KMS-11 (cell line): ENCODE results near the gene PTMA.
"Not testable (repeated sequence)": the region's sequence is repeated elsewhere in the genome, so short reads cannot be mapped to it uniquely, and the experiment has no call there.

Experiments used
- H2AFZ ChIP-seq: fragments of 200-600 bp; sonication (generic); 2 replicates; pipeline ENCODE4 v1.6.1; 2016; ENCODE audit warnings: antibody characterized with exemption, mixed run types, low read depth
- H3K27ac ChIP-seq: fragments of 200-600 bp; sonication (generic); 2 replicates; pipeline ENCODE4 v1.6.1; 2016; ENCODE audit warnings: mild to moderate bottlenecking, mixed run types
- H3K27me3 ChIP-seq: fragments of 200-600 bp; sonication (generic); 2 replicates; pipeline ENCODE4 v1.6.1; 2017; ENCODE audit warnings: mild to moderate bottlenecking, low read depth, mixed run types, moderate library complexity; ENCODE audit not compliant: insufficient read depth
- H3K36me3 ChIP-seq: fragments of 200-600 bp; sonication (generic); 2 replicates; pipeline ENCODE4 v1.6.1; 2017; ENCODE audit warnings: mild to moderate bottlenecking, mixed run types; ENCODE audit not compliant: insufficient read depth
- H3K4me1 ChIP-seq: fragments of 200-600 bp; sonication (generic); 2 replicates; pipeline ENCODE4 v1.6.1; 2016; ENCODE audit warnings: mild to moderate bottlenecking, low read depth, mixed run types; ENCODE audit not compliant: poor library complexity, severe bottlenecking
- H3K4me2 ChIP-seq: fragments of 200-600 bp; sonication (generic); 2 replicates; pipeline ENCODE4 v1.7.0; 2016; ENCODE audit warnings: mild to moderate bottlenecking, mixed run types
- H3K4me3 ChIP-seq: fragments of 200-600 bp; sonication (generic); IDR thresholded peaks from 2 replicates; pipeline ENCODE4 v1.6.1; 2017; ENCODE audit warnings: low read depth, low read length, mixed read lengths; ENCODE audit not compliant: insufficient read depth
- H3K79me2 ChIP-seq: fragments of 200-600 bp; sonication (generic); 2 replicates; pipeline ENCODE4 v1.6.1; 2016; ENCODE audit warnings: low read depth, mixed run types; ENCODE audit not compliant: insufficient read depth
- H3K9ac ChIP-seq: fragments of 200-600 bp; sonication (generic); 2 replicates; pipeline ENCODE4 v1.6.1; 2016; ENCODE audit warnings: mild to moderate bottlenecking, mixed run types
- H4K20me1 ChIP-seq: fragments of 200-600 bp; sonication (generic); 2 replicates; pipeline ENCODE4 v1.6.1; 2016; ENCODE audit warnings: mild to moderate bottlenecking, mixed run types; ENCODE audit not compliant: insufficient read depth
- CTCF ChIP-seq: fragments of 200-600 bp; sonication (generic); conservative IDR thresholded peaks from 2 replicates; pipeline ENCODE4 v1.6.1; 2017; ENCODE audit warnings: low read depth, mild to moderate bottlenecking, antibody characterized with exemption, low read length, moderate library complexity, mixed read lengths

The PTMA gene

GRCh38 chr2:231707927-231708772 is at the start of gene PTMA:
TSS of gene PTMA (plus strand) at chr2:231708525. CDS start at chr2:231708707, 182 bp downstream.
- no peak for TF ChIP-seq CTCF
- H3K27me3 ChIP-seq = no peaks in the 10 kb centered on the region
- peaks cover 18% of the 10 kb centered on the region; the same call in 1 of the 2 replicates for H3K36me3 ChIP-seq
- peak within 1 kb of the TSS; percentile 100 for H3K27ac ChIP-seq
- peak within 1 kb of the TSS; percentile 99 for H3K9ac ChIP-seq
- H2AFZ ChIP-seq = peak within 1 kb of the TSS; percentile 70
- H4K20me1 ChIP-seq = peaks cover 25% of the 10 kb centered on the region
- peak within 1 kb of the TSS; percentile 96 for H3K4me2 ChIP-seq
- peaks cover 30% of the 10 kb centered on the region for H3K4me1 ChIP-seq
- H3K4me3 ChIP-seq = peak within 1 kb of the TSS; percentile 66
- H3K79me2 ChIP-seq = peaks cover 58% of the 10 kb centered on the region

- H3K36me3 ChIP-seq, H3K4me2 ChIP-seq, H3K27me3 ChIP-seq, H3K4me3 ChIP-seq, H3K79me2 ChIP-seq, H3K9ac ChIP-seq, H3K27ac ChIP-seq, H4K20me1 ChIP-seq, H3K4me1 ChIP-seq, H2AFZ ChIP-seq: not testable (repeated sequence)
These were observed 48.3 kb upstream of the PTMA start for GRCh38 chr2:231660073-231660472.

GRCh38 chr2:231660860-231661259 is 47.5 kb upstream of the PTMA start:
- no peak overlapping the region for H3K27ac ChIP-seq
- H3K4me3 ChIP-seq = no peak overlapping the region
- H3K4me1 ChIP-seq = peaks cover 6% of the 10 kb centered on the region
- no peak overlapping the region for H2AFZ ChIP-seq
- H3K79me2 ChIP-seq = no peaks in the 10 kb centered on the region
- H4K20me1 ChIP-seq = no peaks in the 10 kb centered on the region
- no peak for TF ChIP-seq CTCF
- H3K27me3 ChIP-seq = no peaks in the 10 kb centered on the region
- no peak overlapping the region for H3K4me2 ChIP-seq
- no peaks in the 10 kb centered on the region for H3K36me3 ChIP-seq
- no peak overlapping the region for H3K9ac ChIP-seq

- TF ChIP-seq CTCF = no peak
- Histone ChIP-seq H2AFZ (peak overlapping the region; percentile 81), H3K4me3 (peak overlapping the region; percentile 57), H3K79me2 (no peaks in the 10 kb centered on the region), H3K27me3 (no peaks in the 10 kb centered on the region), H3K27ac (peak overlapping the region; percentile 84), H3K36me3 (no peaks in the 10 kb centered on the region), H3K9ac (peak overlapping the region; percentile 93), H3K4me2 (peak overlapping the region; percentile 55), H3K4me1 (peaks cover 6% of the 10 kb centered on the region), H4K20me1 (no peaks in the 10 kb centered on the region)
These were observed 46.8 kb upstream of the PTMA start for GRCh38 chr2:231661422-231662027.
